Naive thymus-derived CD8-positive, alpha-beta T cell (primary cell): ENCODE data around the gene TIAM1. TPM values are rescaled to one million over a fixed set of nuclear protein-coding genes. Genes with fewer than 3 reads are reported as not detected.

Experiments used
- ATAC-seq, 2 donors: fragments of 150-1000 bp; cut with Tn5 transposase in 1 of 2; sonication (Bioruptor Pico), chemical (Tn5 transposase) in 1 of 2; 1 replicate in 1 of 2; 2 replicates in 1 of 2; pipeline ENCODE4 v1.10.0; 2021; ENCODE audit warnings: mild to moderate bottlenecking in 2 of 2, moderate library complexity in 2 of 2
- POLR2A ChIA-PET: fragments of 350-600 bp; sonication (Branson Sonifier 250); formaldehyde crosslinking; loops from one replicate; lab custom pipeline; 2021; ENCODE audit warnings: antibody characterized with exemption; lab: Charles Lee
- DNase-seq, 10 donors: peaks; one replicate each; pipeline versions ENCODE4 v3.0.0 to v3.0.0-alpha.2; 2020 to 2022
- H3K27ac Mint-ChIP-seq, 10 donors: one replicate each; pipeline ENCODE4 v1.8.0; 2020 to 2022; ENCODE audit warnings: mild to moderate bottlenecking in 10 of 10, mixed read lengths in 10 of 10, moderate library complexity in 4 of 10, inconsistent platforms in 1 of 10
- H3K27me3 Mint-ChIP-seq, 5 donors: one replicate each; pipeline ENCODE4 v1.8.0; 2021 to 2022; ENCODE audit warnings: mixed read lengths in 5 of 5
- H3K36me3 Mint-ChIP-seq, 3 donors: one replicate each; pipeline ENCODE4 v1.8.0; 2020 to 2022; ENCODE audit warnings: mixed read lengths in 3 of 3, mild to moderate bottlenecking in 2 of 3, inconsistent platforms in 1 of 3
- H3K4me1 Mint-ChIP-seq, 4 donors: one replicate each; pipeline ENCODE4 v1.8.0; 2021 to 2022; ENCODE audit warnings: mixed read lengths in 4 of 4
- H3K4me3 Mint-ChIP-seq, 10 donors: one replicate each; pipeline ENCODE4 v1.8.0; 2020 to 2022; ENCODE audit warnings: mild to moderate bottlenecking in 10 of 10, mixed read lengths in 10 of 10, moderate library complexity in 6 of 10, inconsistent platforms in 1 of 10
- H3K9me3 Mint-ChIP-seq, 9 donors: one replicate each; pipeline ENCODE4 v1.8.0; 2020 to 2022; ENCODE audit warnings: mixed read lengths in 9 of 9, mild to moderate bottlenecking in 3 of 9, inconsistent platforms in 1 of 9, moderate library complexity in 1 of 9
- polyA plus RNA-seq, 3 donors: library from polyadenylated mRNA; unstranded; fragments of 300-500 nt; fragmentation: Illumina TruSeq; gene quantifications; one replicate each; pipeline ENCODE4 v1.2.3, GENCODE V29; 2021
- total RNA-seq, 8 experiments: library from RNA in 2 of 8; stranded (reverse) in 2 of 8; gene quantifications; one replicate each; pipeline ENCODE4 v1.2.3 and lab custom pipeline; 2021 to 2026

Gene TIAM1
- total and polyA plus RNA-seq, 5 experiments from 2014 or later: 2.7 to 9.8 (median 4.0) TPM

GRCh38 chr21:31156169-31156568 lies 187.9 kb downstream of the TIAM1 start:
- Mint-ChIP-seq H3K4me1 (peaks cover 14 to 61% (median 39%) of the 10 kb centered on the region in 4 donors), H3K36me3 (peaks cover 4 to 29% (median 15%) of the 10 kb centered on the region in 3 donors), H3K27me3 (no peaks in the 10 kb centered on the region), H3K4me3 (no peak overlapping the region), H3K9me3 (peaks cover 0 to 14% (median 4%) of the 10 kb centered on the region in 9 donors), H3K27ac (peak overlapping the region in 2 of 10 donors; percentile 50 to 78)
- no peak for ATAC-seq
- DNase-seq: no peak
- POLR2A ChIA-PET: interaction anchor here (0.6 to 14.1 kb wide), 6 partner anchors 10 to 220 kb away, joined by 3 to 127 read pairs (median 8); no protein-coding TSS in a partner anchor

DNA sequence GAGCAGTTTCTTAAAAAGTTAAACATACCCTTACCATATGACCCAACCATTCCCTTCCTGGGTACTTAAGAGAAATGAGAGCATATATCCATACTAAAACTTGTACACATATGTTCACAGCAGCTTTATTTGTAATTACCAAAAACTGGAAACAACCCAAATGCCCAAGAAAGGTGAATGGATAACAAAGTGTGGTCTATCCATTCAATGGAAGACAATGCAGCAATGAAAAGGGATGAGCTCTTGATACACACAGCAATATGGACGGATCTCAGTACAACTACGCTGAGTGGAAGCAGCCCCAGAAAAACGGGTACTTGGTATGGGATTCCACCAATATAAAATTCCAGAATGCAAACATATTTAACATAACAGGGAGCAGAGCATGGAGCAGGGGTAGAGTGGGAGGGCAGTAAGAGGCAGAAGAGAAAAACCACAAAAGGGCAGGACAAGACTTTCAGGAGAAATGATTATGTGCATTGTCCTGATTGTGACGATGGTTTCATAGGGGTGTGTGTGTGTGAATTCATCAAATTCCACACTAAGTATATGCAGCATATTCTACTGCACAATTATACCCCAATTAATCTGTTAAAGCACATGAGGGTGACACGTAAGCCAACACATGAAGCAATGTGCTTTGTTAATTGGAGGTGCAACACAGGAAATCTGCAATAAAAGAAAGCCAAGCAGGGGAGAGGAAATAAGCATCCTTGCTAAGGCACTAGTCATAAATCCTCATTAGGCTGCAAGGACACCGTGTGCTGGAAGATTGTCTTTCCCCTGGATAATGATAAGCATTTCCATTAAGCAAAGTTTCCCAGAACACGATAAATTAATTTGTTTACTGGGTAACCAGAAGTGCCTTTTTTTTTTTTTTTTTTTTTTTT lies 192.7 kb downstream of the TIAM1 start:
- ATAC-seq (peak in 1 of 2 donors; percentile 36), DNase-seq (no peak)
- H3K4me3 Mint-ChIP-seq: peak overlapping the region in 4 of 10 donors; percentile 10 to 78 (median 46)
- POLR2A ChIA-PET: interaction anchor here (0.8 to 14.1 kb wide), 2 partner anchors 16 to 32 kb away, joined by 3 to 127 read pairs; no protein-coding TSS in a partner anchor
- H3K27ac Mint-ChIP-seq: peak overlapping the region in 3 of 10 donors; percentile 36 to 71 (median 69)
- peaks cover 23 to 45% (median 37%) of the 10 kb centered on the region in 4 donors for H3K4me1 Mint-ChIP-seq
- H3K36me3 Mint-ChIP-seq: peaks cover 4 to 37% (median 20%) of the 10 kb centered on the region in 3 donors
- no peaks in the 10 kb centered on the region for H3K27me3 Mint-ChIP-seq
- peaks cover 0 to 11% (median 4%) of the 10 kb centered on the region in 9 donors for H3K9me3 Mint-ChIP-seq

DNA sequence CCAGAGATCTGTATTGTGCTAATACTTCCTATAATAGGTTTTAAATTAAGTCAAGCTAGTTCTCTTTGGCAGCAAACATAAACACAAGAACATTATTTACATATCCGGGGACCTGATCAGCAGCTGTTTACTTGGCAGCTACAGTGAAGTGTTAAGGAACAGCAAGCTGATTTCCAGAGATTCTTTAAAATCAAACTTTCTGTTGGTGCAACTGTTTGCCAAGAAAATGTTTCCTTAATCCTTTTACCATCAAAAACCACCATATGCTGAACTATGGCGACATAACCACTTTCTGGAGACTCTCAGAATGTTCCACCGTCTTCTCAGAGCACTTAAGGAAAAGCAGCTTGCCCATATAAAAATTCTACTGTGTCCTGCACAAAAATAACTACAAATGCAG lies 198.8 kb downstream of the TIAM1 start:
- Mint-ChIP-seq H3K27me3 (no peaks in the 10 kb centered on the region), H3K4me3 (no peak overlapping the region), H3K36me3 (peaks cover 0 to 15% (median 14%) of the 10 kb centered on the region in 3 donors), H3K27ac (peak overlapping the region in 1 of 10 donors; percentile 57), H3K4me1 (peaks cover 12 to 28% (median 19%) of the 10 kb centered on the region in 4 donors), H3K9me3 (peaks cover 0 to 2% (median 0%) of the 10 kb centered on the region in 9 donors)
- no peak for DNase-seq
- ATAC-seq: no peak
- POLR2A ChIA-PET: interaction anchor here (0.8 kb wide), 1 partner anchor 32 kb away, joined by 5 read pairs; no protein-coding TSS in a partner anchor

DNA sequence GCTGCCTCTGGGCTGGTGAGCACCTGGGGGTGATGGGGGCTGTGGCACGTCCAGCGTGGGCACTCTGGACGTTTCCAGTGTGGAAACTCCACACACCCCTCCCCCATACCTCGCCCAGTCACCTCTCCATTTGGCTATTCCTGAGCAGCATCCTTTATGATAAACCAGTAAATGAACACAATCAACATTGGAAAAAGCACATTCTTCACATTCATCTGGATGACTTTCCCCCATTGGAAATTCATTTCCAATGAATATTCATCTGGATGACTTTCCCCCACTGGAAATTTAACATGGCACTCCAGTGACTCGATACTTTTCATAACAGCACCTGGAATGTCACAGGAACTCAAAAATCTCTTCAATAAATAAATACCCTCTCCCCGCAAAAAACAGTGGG lies 201.0 kb downstream of the TIAM1 start:
- H3K27ac Mint-ChIP-seq: no peak overlapping the region
- no peaks in the 10 kb centered on the region for H3K27me3 Mint-ChIP-seq
- ATAC-seq (no peak), DNase-seq (no peak)
- peaks cover 5 to 28% (median 7%) of the 10 kb centered on the region in 3 donors for H3K36me3 Mint-ChIP-seq
- no peak overlapping the region for H3K4me3 Mint-ChIP-seq
- POLR2A ChIA-PET: interaction anchor here (0.7 to 2.3 kb wide), 5 partner anchors 8 to 44 kb away, joined by 3 to 11 read pairs (median 5); no protein-coding TSS in a partner anchor
- peaks cover 0 to 2% (median 0%) of the 10 kb centered on the region in 9 donors for H3K9me3 Mint-ChIP-seq
- peaks cover 10 to 18% (median 13%) of the 10 kb centered on the region in 4 donors for H3K4me1 Mint-ChIP-seq

GRCh38 chr21:31142600-31142999 lies 201.5 kb downstream of the TIAM1 start:
- no peak overlapping the region for H3K4me3 Mint-ChIP-seq
- no peaks in the 10 kb centered on the region for H3K27me3 Mint-ChIP-seq
- H3K4me1 Mint-ChIP-seq: peaks cover 8 to 17% (median 10%) of the 10 kb centered on the region in 4 donors
- POLR2A ChIA-PET: interaction anchor here (0.7 to 2.3 kb wide), 3 partner anchors 34 to 304 kb away, joined by 3 to 5 read pairs (median 4); no protein-coding TSS in a partner anchor
- H3K9me3 Mint-ChIP-seq: peaks cover 0 to 2% (median 0%) of the 10 kb centered on the region in 9 donors
- DNase-seq (peak in 8 of 10 donors; percentile 17 to 80 (median 48)), ATAC-seq (peak; percentile 90 to 100)
- H3K27ac Mint-ChIP-seq: no peak overlapping the region
- peaks cover 5 to 28% (median 6%) of the 10 kb centered on the region in 3 donors for H3K36me3 Mint-ChIP-seq

- H3K27me3 Mint-ChIP-seq: no peaks in the 10 kb centered on the region
- H3K9me3 Mint-ChIP-seq: peaks cover 0 to 2% (median 0%) of the 10 kb centered on the region in 9 donors
- H3K27ac Mint-ChIP-seq: peak overlapping the region in 1 of 10 donors; percentile 52
- no peak for DNase-seq
- peaks cover 2 to 8% (median 5%) of the 10 kb centered on the region in 4 donors for H3K4me1 Mint-ChIP-seq
- peaks cover 5 to 28% (median 10%) of the 10 kb centered on the region in 3 donors for H3K36me3 Mint-ChIP-seq
- ATAC-seq: no peak
- POLR2A ChIA-PET: interaction anchor here (0.6 to 2.3 kb wide), 3 partner anchors 40 to 417 kb away, joined by 3 to 5 read pairs (median 3); no protein-coding TSS in a partner anchor
- no peak overlapping the region for H3K4me3 Mint-ChIP-seq
Observed at GRCh38 chr21:31141389-31142000, 202.6 kb downstream of the TIAM1 start.

DNA sequence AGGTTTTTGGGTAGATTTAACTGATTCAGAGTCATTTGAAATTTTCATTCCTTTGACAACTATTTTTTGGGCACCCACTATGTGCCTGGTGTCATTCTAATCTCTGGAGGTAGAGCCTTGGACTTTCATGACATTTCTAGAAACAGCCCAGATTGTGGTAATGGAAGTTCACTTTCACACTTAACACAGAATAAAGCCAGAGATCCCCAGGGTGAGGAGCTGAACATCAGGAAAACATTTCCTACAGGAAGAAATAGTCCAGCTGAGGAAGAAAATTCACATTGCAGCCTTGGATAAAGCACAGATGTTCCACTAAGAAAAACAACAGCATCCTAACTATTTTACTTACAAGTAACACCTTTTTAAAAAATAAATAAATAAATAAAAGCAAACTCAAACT lies 203.4 kb downstream of the TIAM1 start:
- ATAC-seq (no peak), DNase-seq (no peak)
- Mint-ChIP-seq H3K4me1 (peaks cover 2 to 8% (median 4%) of the 10 kb centered on the region in 4 donors), H3K36me3 (peaks cover 5 to 29% (median 14%) of the 10 kb centered on the region in 3 donors), H3K9me3 (peaks cover 0 to 2% (median 0%) of the 10 kb centered on the region in 9 donors), H3K4me3 (no peak overlapping the region), H3K27me3 (no peaks in the 10 kb centered on the region), H3K27ac (no peak overlapping the region)
- POLR2A ChIA-PET: interaction anchor here (0.6 to 1.3 kb wide), 3 partner anchors 35 to 418 kb away, joined by 3 to 5 read pairs (median 3); no protein-coding TSS in a partner anchor

DNA sequence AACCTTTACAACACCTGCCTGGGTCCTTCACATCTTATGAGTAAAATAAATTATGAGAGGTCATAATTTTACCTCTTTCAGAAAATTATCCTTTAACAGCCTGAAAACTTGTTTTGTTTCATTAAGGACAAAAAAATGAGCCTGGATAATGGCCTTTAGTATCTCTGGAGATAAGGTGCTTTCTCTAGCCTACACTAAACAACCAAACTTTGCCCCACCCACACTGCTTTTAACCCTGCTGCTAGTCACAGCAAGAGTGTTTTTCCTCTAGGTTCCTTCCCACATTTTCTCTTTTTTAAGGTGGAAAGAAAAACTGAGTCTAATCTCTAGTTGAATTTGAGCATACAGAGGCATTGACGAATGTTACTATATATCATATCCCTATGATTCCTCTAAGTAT lies 204.0 kb downstream of the TIAM1 start:
- DNase-seq (no peak), ATAC-seq (no peak)
- peaks cover 2 to 11% (median 5%) of the 10 kb centered on the region in 4 donors for H3K4me1 Mint-ChIP-seq
- POLR2A ChIA-PET: interaction anchor here (1.2 kb wide), 1 partner anchor 36 kb away, joined by 5 read pairs; no protein-coding TSS in a partner anchor
- peaks cover 5 to 33% (median 17%) of the 10 kb centered on the region in 3 donors for H3K36me3 Mint-ChIP-seq
- peaks cover 0 to under 1% (median 0%) of the 10 kb centered on the region in 5 donors for H3K27me3 Mint-ChIP-seq
- no peak overlapping the region for H3K27ac Mint-ChIP-seq
- H3K9me3 Mint-ChIP-seq: peaks cover 0 to 2% (median 0%) of the 10 kb centered on the region in 9 donors
- no peak overlapping the region for H3K4me3 Mint-ChIP-seq

- no peak overlapping the region for H3K4me3 Mint-ChIP-seq
- ATAC-seq (no peak), DNase-seq (no peak)
- POLR2A ChIA-PET: no interaction called here
- peaks cover 5 to 33% (median 17%) of the 10 kb centered on the region in 3 donors for H3K36me3 Mint-ChIP-seq
- H3K27ac Mint-ChIP-seq: no peak overlapping the region
- peaks cover 11 to 31% (median 23%) of the 10 kb centered on the region in 4 donors for H3K4me1 Mint-ChIP-seq
- peaks cover 0 to 2% (median 0%) of the 10 kb centered on the region in 9 donors for H3K9me3 Mint-ChIP-seq
- peaks cover 0 to 1% (median 0%) of the 10 kb centered on the region in 5 donors for H3K27me3 Mint-ChIP-seq
Observed at GRCh38 chr21:31137960-31138359, 206.1 kb downstream of the TIAM1 start.

- POLR2A ChIA-PET: interaction anchor here (1.9 kb wide), 1 partner anchor 20 kb away, joined by 6 read pairs; no protein-coding TSS in a partner anchor
- Mint-ChIP-seq H3K36me3 (peaks cover 5 to 33% (median 17%) of the 10 kb centered on the region in 3 donors), H3K4me3 (no peak overlapping the region), H3K27me3 (peaks cover 0 to 1% (median 0%) of the 10 kb centered on the region in 5 donors), H3K27ac (peak overlapping the region in 1 of 10 donors; percentile 34), H3K9me3 (peaks cover 0 to 2% (median 0%) of the 10 kb centered on the region in 9 donors), H3K4me1 (peaks cover 16 to 39% (median 32%) of the 10 kb centered on the region in 4 donors)
- DNase-seq (no peak), ATAC-seq (no peak)
Observed at GRCh38 chr21:31136891-31137290, 207.2 kb downstream of the TIAM1 start.

GRCh38 chr21:31135531-31136184 lies 208.4 kb downstream of the TIAM1 start:
- peaks cover 20 to 51% (median 43%) of the 10 kb centered on the region in 4 donors for H3K4me1 Mint-ChIP-seq
- POLR2A ChIA-PET: interaction anchor here (0.7 to 1.9 kb wide), 3 partner anchors 15 to 46 kb away, joined by 3 to 6 read pairs (median 5); no protein-coding TSS in a partner anchor
- DNase-seq: no peak
- no peak overlapping the region for H3K27ac Mint-ChIP-seq
- H3K9me3 Mint-ChIP-seq: no peaks in the 10 kb centered on the region
- peaks cover 5 to 27% (median 22%) of the 10 kb centered on the region in 3 donors for H3K36me3 Mint-ChIP-seq
- peaks cover 0 to 1% (median 0%) of the 10 kb centered on the region in 5 donors for H3K27me3 Mint-ChIP-seq
- no peak for ATAC-seq
- H3K4me3 Mint-ChIP-seq: no peak overlapping the region
